Keratinocyte (primary cell): ENCODE results near the gene SLC25A25. TPM values are rescaled to one million over a fixed set of nuclear protein-coding genes. Genes with fewer than 3 reads are reported as not detected.
"Not testable (repeated sequence)": the region's sequence is repeated elsewhere in the genome, so short reads cannot be mapped to it uniquely, and the experiment has no call there.

Experiments used
- DNase-seq: peaks from one replicate; pipeline ENCODE4 v3.0.0-alpha.2; 2011; ENCODE audit warnings: low read depth, missing footprints, low spot score
- FAIRE-seq: peaks from 2 replicates; lab custom pipeline; 2011; peaks lifted over from hg19 to GRCh38; lab: Jason Lieb, UNC
- H2AFZ ChIP-seq: 2 replicates; pipeline ENCODE4 v1.6.0; 2012; ENCODE audit warnings: low read length, control low read depth, inconsistent platforms; ENCODE audit not compliant: control insufficient read depth
- H3K27ac ChIP-seq: 2 replicates; pipeline ENCODE4 v1.5.1; 2011; ENCODE audit warnings: low read length; ENCODE audit not compliant: control insufficient read depth, insufficient read depth
- H3K27me3 ChIP-seq: 3 replicates; pipeline ENCODE4 v1.6.0; 2011; ENCODE audit warnings: low read length; ENCODE audit not compliant: control insufficient read depth, insufficient read depth; ENCODE audit errors: extremely low read depth
- H3K36me3 ChIP-seq, 2 experiments: 2 replicates in 1 of 2; 3 replicates in 1 of 2; pipeline ENCODE4 v1.5.1; 2011; ENCODE audit warnings: low read length in 2 of 2, mild to moderate bottlenecking in 1 of 2; ENCODE audit not compliant: control insufficient read depth in 2 of 2, insufficient read depth in 2 of 2; ENCODE audit errors: extremely low read depth in 1 of 2
- H3K4me1 ChIP-seq: 3 replicates; pipeline ENCODE4 v1.5.1; 2011; ENCODE audit warnings: low read length; ENCODE audit not compliant: control insufficient read depth, insufficient read depth; ENCODE audit errors: extremely low read depth
- H3K4me2 ChIP-seq: 3 replicates; pipeline ENCODE4 v1.6.0; 2011; ENCODE audit warnings: low read depth, low read length; ENCODE audit not compliant: control insufficient read depth, insufficient read depth; ENCODE audit errors: extremely low read depth
- H3K4me3 ChIP-seq, 3 experiments: fragments of 200-600 bp in 1 of 3; sonication (generic) in 1 of 3; 2 replicates in 2 of 3; 3 replicates in 1 of 3; pipeline ENCODE4 v1.5.1; 2011 to 2016; ENCODE audit warnings: low read length in 3 of 3, mild to moderate bottlenecking in 3 of 3, control low read depth in 2 of 3, inconsistent platforms in 1 of 3, low read depth in 1 of 3, mixed read lengths in 1 of 3, mixed run types in 1 of 3, moderate library complexity in 1 of 3; ENCODE audit not compliant: control insufficient read depth in 2 of 3, insufficient read depth in 2 of 3; ENCODE audit errors: extremely low read depth in 1 of 3
- H3K79me2 ChIP-seq: 2 replicates; pipeline ENCODE4 v1.6.0; 2012; ENCODE audit warnings: low read length; ENCODE audit not compliant: control insufficient read depth, insufficient read depth
- H3K9ac ChIP-seq: 3 replicates; pipeline ENCODE4 v1.6.0; 2011; ENCODE audit warnings: low read length; ENCODE audit not compliant: control insufficient read depth, insufficient read depth; ENCODE audit errors: extremely low read depth
- H3K9me1 ChIP-seq: 3 replicates; pipeline ENCODE4 v1.6.0; 2011; ENCODE audit warnings: low read length; ENCODE audit not compliant: control insufficient read depth, insufficient read depth; ENCODE audit errors: extremely low read depth
- H3K9me3 ChIP-seq: 2 replicates; pipeline ENCODE4 v1.5.1; 2012; ENCODE audit warnings: low read depth, low read length; ENCODE audit not compliant: control insufficient read depth
- H4K20me1 ChIP-seq: 3 replicates; pipeline ENCODE4 v1.6.0; 2011; ENCODE audit warnings: low read length; ENCODE audit not compliant: control insufficient read depth, insufficient read depth; ENCODE audit errors: extremely low read depth
- CTCF ChIP-seq, 3 experiments: IDR thresholded peaks in 1 of 3; conservative IDR thresholded peaks in 1 of 3; optimal IDR thresholded peaks in 1 of 3; 2 replicates in 2 of 3; 3 replicates in 1 of 3; pipeline versions ENCODE3 to v1.5.1; 2011; ENCODE audit warnings: low read length in 3 of 3, mild to moderate bottlenecking in 3 of 3, moderate library complexity in 2 of 3, control low read depth in 1 of 3, inconsistent platforms in 1 of 3; ENCODE audit not compliant: insufficient read depth in 2 of 3; ENCODE audit errors: extremely low read depth in 1 of 3
- EZH2 ChIP-seq: IDR thresholded peaks from one replicate; pipeline ENCODE4 v1.6.1; 2012; ENCODE audit warnings: inconsistent platforms, mild to moderate bottlenecking, low read length, moderate library complexity
- dilution Hi-C: fragments of 300-500 bp; cut with MboI; formaldehyde crosslinking; loops from one replicate; pipeline ENCODE4 v1.7.0; 2020; ENCODE audit warnings: low sequenced_read_pairs; ENCODE audit not compliant: extremely low pct_ligation_motif_present
- polyA plus RNA-seq, 5 experiments: library from polyadenylated mRNA; depleted of rRNA in 3 of 5; stranded (reverse) in 3 of 5; stranded (forward) in 1 of 5; unstranded in 1 of 5; fragments of >200 nt; gene quantifications; 1 replicate in 1 of 5; 2 replicates in 3 of 5; 3 replicates in 1 of 5; pipeline versions ENCODE4 v1.2.1 to v1.2.3, GENCODE V29; 2011 to 2012; ENCODE audit warnings: missing spikeins in 2 of 5, low read depth in 1 of 5, low replicate concordance in 1 of 5

SLC25A25 gene
- polyA plus RNA-seq, 1 donor (not counting 4 experiments of a cell fraction or from before 2014, with no cell fraction given) = 6.5 TPM

- DNase-seq (no peak), FAIRE-seq (no peak)
- no peaks in the 10 kb centered on the region for H3K27me3 ChIP-seq
- H3K9me3 ChIP-seq = no peaks in the 10 kb centered on the region
- dilution Hi-C loops = no loop called here
- H3K9me1 ChIP-seq = no peaks in the 10 kb centered on the region
- H3K4me1 ChIP-seq = no peaks in the 10 kb centered on the region
- no peaks in the 10 kb centered on the region for H4K20me1 ChIP-seq
- no peak overlapping the region for H3K4me3 ChIP-seq
- H2AFZ ChIP-seq = no peak overlapping the region
- no peaks in the 10 kb centered on the region for H3K79me2 ChIP-seq
- no peak overlapping the region for H3K27ac ChIP-seq
- peak in 1 of 3 experiments; percentile 0 for TF ChIP-seq CTCF (optimal IDR thresholded peaks at IDR 0.05 in 1 of 3, IDR thresholded peaks at IDR 0.05 in 1 of 3, conservative IDR thresholded peaks at IDR 0.05 in 1 of 3; ENCODE audit: extremely low read depth in 1 of 3, insufficient read depth in 2 of 3, low read length in 3 of 3)
- TF ChIP-seq EZH2 = no peak
- H3K36me3 ChIP-seq = no peaks in the 10 kb centered on the region
- no peak overlapping the region for H3K9ac ChIP-seq
- H3K4me2 ChIP-seq = no peak overlapping the region
Measured at GRCh38 chr9:128021098-128021497, 46.9 kb upstream of the SLC25A25 start.

DNA sequence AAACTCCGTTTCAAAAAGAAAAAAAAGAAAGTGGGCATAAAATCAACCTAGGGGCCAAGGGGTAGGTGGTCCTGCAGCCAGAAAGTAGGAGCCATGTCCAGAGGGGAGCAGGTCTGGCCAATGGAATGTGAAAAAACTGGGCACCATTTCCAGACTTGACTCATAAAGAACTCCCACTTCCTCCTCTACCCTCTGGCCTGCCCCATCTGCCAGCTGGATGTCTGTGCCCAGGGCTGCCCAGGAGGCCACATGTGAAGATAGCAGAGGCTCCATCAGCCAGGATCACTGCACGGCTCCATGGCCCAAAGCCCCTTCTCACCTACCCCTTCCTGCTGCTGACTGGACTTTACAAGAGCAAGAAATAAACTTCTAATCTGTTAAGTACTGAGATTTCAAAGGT, 45.1 kb upstream of the SLC25A25 start:
- Histone ChIP-seq H3K79me2 (no peaks in the 10 kb centered on the region), H2AFZ (no peak overlapping the region), H3K4me3 (no peak overlapping the region), H3K4me2 (no peak overlapping the region), H3K27ac (no peak overlapping the region), H3K9me3 (no peaks in the 10 kb centered on the region), H4K20me1 (no peaks in the 10 kb centered on the region), H3K9ac (no peak overlapping the region), H3K9me1 (no peaks in the 10 kb centered on the region), H3K4me1 (no peaks in the 10 kb centered on the region), H3K36me3 (no peaks in the 10 kb centered on the region), H3K27me3 (no peaks in the 10 kb centered on the region)
- TF ChIP-seq EZH2 (no peak), CTCF (optimal IDR thresholded peaks at IDR 0.05 in 1 of 3, IDR thresholded peaks at IDR 0.05 in 1 of 3, conservative IDR thresholded peaks at IDR 0.05 in 1 of 3; ENCODE audit: extremely low read depth in 1 of 3, insufficient read depth in 2 of 3, low read length in 3 of 3) (no peak)
- DNase-seq (no peak), FAIRE-seq (no peak)
- dilution Hi-C loops = no loop called here

GRCh38 chr9:128023671-128024070, 44.4 kb upstream of the SLC25A25 start:
- H4K20me1 ChIP-seq, dilution Hi-C loops, H3K79me2 ChIP-seq, DNase-seq, H3K9me3 ChIP-seq, FAIRE-seq, H3K27me3 ChIP-seq, H3K36me3 ChIP-seq, H3K9ac ChIP-seq, H3K27ac ChIP-seq, H3K4me2 ChIP-seq, H2AFZ ChIP-seq, H3K9me1 ChIP-seq, H3K4me1 ChIP-seq, H3K4me3 ChIP-seq: not testable (repeated sequence)
